Measurements from ENCODE around the gene UBE2J2. TPM values are rescaled to one million over a fixed set of nuclear protein-coding genes. Genes with fewer than 3 reads are reported as not detected.

Gene UBE2J2
- total and polyA plus RNA-seq, 10 donors = 39.1 to 69.7 (median 55.3) TPM

- Histone ChIP-seq H3K27ac (no peak overlapping the region), H3K36me3 (peaks cover 0 to 59% (median 7%) of the 10 kb centered on the region in 6 donors), H3K27me3 (replicated peaks in 1 of 7) (peaks cover 0 to 4% (median 0%) of the 10 kb centered on the region in 7 donors), H3K4me3 (no peak overlapping the region), H3K4me1 (peaks cover 0 to 28% (median 10%) of the 10 kb centered on the region in 6 donors), H3K9me3 (no peaks in the 10 kb centered on the region)
- no peak for DNase-seq
- no peak for TF ChIP-seq CTCF (IDR thresholded peaks at IDR 0.05 in 8 of 11, conservative IDR thresholded peaks at IDR 0.05 in 3 of 11)
- no peak for TF ChIP-seq POLR2A (IDR thresholded peaks at IDR 0.05)
- TF ChIP-seq POLR2AphosphoS5 (IDR thresholded peaks at IDR 0.05) = no peak
- intact Hi-C loops (cut with DNase I; ENCODE audit: low total_unique reads) = no loop called here
- WGBS, 5 donors = 86 to 96% (median 92%) methylated on average over 25 to 58 of the region's 58 CpGs
These were observed 20.7 kb upstream of the UBE2J2 start for GRCh38 chr1:1294250-1294890.

GRCh38 chr1:1293263-1294249, 19.9 kb upstream of the UBE2J2 start:
- H3K27me3 ChIP-seq (replicated peaks in 1 of 7) = peaks cover 0 to 4% (median 0%) of the 10 kb centered on the region in 7 donors
- no peaks in the 10 kb centered on the region for H3K9me3 ChIP-seq
- peak; percentile 70 for DNase-seq
- H3K4me3 ChIP-seq = no peak overlapping the region
- TF ChIP-seq POLR2A (IDR thresholded peaks at IDR 0.05) (no peak), POLR2AphosphoS5 (IDR thresholded peaks at IDR 0.05) (peak in 1 of 3 donors; percentile 15), CTCF (IDR thresholded peaks at IDR 0.05 in 8 of 11, conservative IDR thresholded peaks at IDR 0.05 in 3 of 11) (no peak)
- H3K27ac ChIP-seq = no peak overlapping the region
- WGBS, 5 donors = 80 to 93% (median 88%) methylated on average over 37 to 94 of the region's 94 CpGs
- intact Hi-C loops (cut with DNase I; ENCODE audit: low total_unique reads) = loop anchor here (2.0 kb wide), 1 partner anchor 171 kb away; no protein-coding TSS in a partner anchor
- peaks cover 0 to 55% (median 7%) of the 10 kb centered on the region in 6 donors for H3K36me3 ChIP-seq
- peaks cover 0 to 22% (median 8%) of the 10 kb centered on the region in 6 donors for H3K4me1 ChIP-seq

- H3K36me3 ChIP-seq = peaks cover 0 to 49% (median 6%) of the 10 kb centered on the region in 6 donors
- no peak for TF ChIP-seq CTCF (IDR thresholded peaks at IDR 0.05 in 8 of 11, conservative IDR thresholded peaks at IDR 0.05 in 3 of 11)
- no peak for TF ChIP-seq POLR2AphosphoS5 (IDR thresholded peaks at IDR 0.05)
- no peak for TF ChIP-seq POLR2A (IDR thresholded peaks at IDR 0.05)
- WGBS, 5 donors = 85 to 97% (median 90%) methylated on average over 13 to 18 of the region's 18 CpGs
- no peaks in the 10 kb centered on the region for H3K9me3 ChIP-seq
- H3K27ac ChIP-seq = no peak overlapping the region
- peaks cover 0 to 21% (median 9%) of the 10 kb centered on the region in 6 donors for H3K4me1 ChIP-seq
- intact Hi-C loops (cut with DNase I; ENCODE audit: low total_unique reads) = loop anchor here (2.0 kb wide), 1 partner anchor 170 kb away; no protein-coding TSS in a partner anchor
- H3K4me3 ChIP-seq = no peak overlapping the region
- peak; percentile 75 for DNase-seq
- peaks cover 0 to 4% (median 0%) of the 10 kb centered on the region in 7 donors for H3K27me3 ChIP-seq (replicated peaks in 1 of 7)
These were observed 19.2 kb upstream of the UBE2J2 start for GRCh38 chr1:1292851-1293250.

All from spleen (tissue), 11 donors.